Mesendoderm (in vitro differentiated cells): Measurements from ENCODE around the gene TIGD6.

Source experiments
- DNase-seq: peaks from one replicate; pipeline ENCODE4 v3.0.0; 2013
- H2AK5ac ChIP-seq: 2 replicates; pipeline ENCODE4 v1.6.1; 2013; ENCODE audit warnings: low read length, inconsistent platforms
- H2BK120ac ChIP-seq: 2 replicates; pipeline ENCODE4 v1.6.1; 2013; ENCODE audit warnings: low read depth, mild to moderate bottlenecking, low read length, moderate library complexity, mixed read lengths
- H2BK15ac ChIP-seq: replicated peaks from 2 replicates; pipeline ENCODE4 v1.6.1; 2013; ENCODE audit warnings: low read depth, mild to moderate bottlenecking, moderate library complexity
- H2BK5ac ChIP-seq: 2 replicates; pipeline ENCODE4 v1.6.1; 2013; ENCODE audit warnings: low read length, inconsistent platforms
- H3K18ac ChIP-seq: 2 replicates; pipeline ENCODE4 v1.6.1; 2013; ENCODE audit warnings: mild to moderate bottlenecking, low read length, mixed read lengths
- H3K23ac ChIP-seq: one replicate; pipeline ENCODE4 v1.6.1; 2013; ENCODE audit warnings: low read length
- H3K27ac ChIP-seq: 2 replicates; pipeline ENCODE4 v1.5.1; 2013; ENCODE audit warnings: low read depth, mild to moderate bottlenecking, inconsistent platforms, low read length, moderate library complexity
- H3K27me3 ChIP-seq: 2 replicates; pipeline ENCODE4 v1.6.1; 2013; ENCODE audit warnings: low read length, control low read depth, mild to moderate bottlenecking, inconsistent platforms; ENCODE audit not compliant: insufficient read depth, poor library complexity
- H3K36me3 ChIP-seq: 2 replicates; pipeline ENCODE4 v1.6.1; 2013; ENCODE audit warnings: low read length, inconsistent platforms; ENCODE audit not compliant: control insufficient read depth, insufficient read depth
- H3K4ac ChIP-seq: one replicate; pipeline ENCODE4 v1.6.1; 2013; ENCODE audit warnings: low read depth, mild to moderate bottlenecking, low read length, moderate library complexity
- H3K4me1 ChIP-seq: 2 replicates; pipeline ENCODE4 v1.6.1; 2013; ENCODE audit warnings: low read depth, low read length, inconsistent platforms; ENCODE audit not compliant: control insufficient read depth
- H3K4me2 ChIP-seq: 2 replicates; pipeline ENCODE4 v1.6.1; 2013; ENCODE audit warnings: low read length
- H3K4me3 ChIP-seq: 2 replicates; pipeline ENCODE4 v1.5.1; 2013; ENCODE audit warnings: mild to moderate bottlenecking, low read length
- H3K56ac ChIP-seq: one replicate; pipeline ENCODE4 v1.6.1; 2013; ENCODE audit warnings: low read length
- H3K79me1 ChIP-seq: 2 replicates; pipeline ENCODE4 v1.6.1; 2013; ENCODE audit warnings: low read length, inconsistent platforms
- H3K79me2 ChIP-seq: 2 replicates; pipeline ENCODE4 v1.6.1; 2013; ENCODE audit warnings: mild to moderate bottlenecking, low read length; ENCODE audit not compliant: control insufficient read depth, insufficient read depth
- H3K9ac ChIP-seq: 2 replicates; pipeline ENCODE4 v1.6.1; 2013; ENCODE audit warnings: low read length, inconsistent platforms
- H4K5ac ChIP-seq: one replicate; pipeline ENCODE4 v1.6.1; 2013; ENCODE audit warnings: low read length
- H4K8ac ChIP-seq: one replicate; pipeline ENCODE4 v1.6.1; 2013; ENCODE audit warnings: low read depth, mild to moderate bottlenecking, control low read depth, low read length, moderate library complexity
- WGBS: extraction: QIAGEN DNeasy Blood & Tissue Kit; methylation state at CpG from one replicate; pipeline ENCODE4 v1.1.7; 2013; ENCODE audit warnings: low lambda C conversion rate, missing lambda C conversion rate; ENCODE audit not compliant: insufficient coverage; ENCODE audit errors: extremely low coverage; 5-methylcytosine and 5-hydroxymethylcytosine counted together

TIGD6 gene

GRCh38 chr5:149953436-149954121 is 46.9 kb downstream of the TIGD6 start:
- no peak overlapping the region for H4K5ac ChIP-seq
- no peaks in the 10 kb centered on the region for H3K36me3 ChIP-seq
- H3K9ac ChIP-seq, result no peak overlapping the region
- no peak overlapping the region for H4K8ac ChIP-seq
- no peak overlapping the region for H2BK120ac ChIP-seq
- no peak overlapping the region for H3K18ac ChIP-seq
- H3K27me3 ChIP-seq, result no peaks in the 10 kb centered on the region
- H3K79me2 ChIP-seq, result no peaks in the 10 kb centered on the region
- no peak overlapping the region for H3K23ac ChIP-seq
- H3K4me3 ChIP-seq, result no peak overlapping the region
- H2BK15ac ChIP-seq, result no peak overlapping the region
- H3K56ac ChIP-seq, result no peak overlapping the region
- H2BK5ac ChIP-seq, result no peak overlapping the region
- no peak overlapping the region for H2AK5ac ChIP-seq
- H3K4me1 ChIP-seq, result no peaks in the 10 kb centered on the region
- H3K4me2 ChIP-seq, result no peak overlapping the region
- no peak overlapping the region for H3K4ac ChIP-seq
- no peaks in the 10 kb centered on the region for H3K79me1 ChIP-seq
- DNase-seq, result no peak
- H3K27ac ChIP-seq, result no peak overlapping the region
- WGBS, result no CpG with 5 or more reads among the region's 9 CpGs

- no peak overlapping the region for H2BK5ac ChIP-seq
- no peak overlapping the region for H2BK15ac ChIP-seq
- H4K8ac ChIP-seq, result no peak overlapping the region
- H4K5ac ChIP-seq, result no peak overlapping the region
- no CpG with 5 or more reads among the region's 6 CpGs for WGBS
- H2AK5ac ChIP-seq, result no peak overlapping the region
- peak; percentile 43 for DNase-seq
- H3K36me3 ChIP-seq, result no peaks in the 10 kb centered on the region
- no peaks in the 10 kb centered on the region for H3K79me1 ChIP-seq
- no peaks in the 10 kb centered on the region for H3K79me2 ChIP-seq
- no peak overlapping the region for H3K4ac ChIP-seq
- no peak overlapping the region for H3K18ac ChIP-seq
- H2BK120ac ChIP-seq, result no peak overlapping the region
- no peaks in the 10 kb centered on the region for H3K4me1 ChIP-seq
- H3K9ac ChIP-seq, result no peak overlapping the region
- H3K56ac ChIP-seq, result no peak overlapping the region
- no peak overlapping the region for H3K23ac ChIP-seq
- no peak overlapping the region for H3K4me2 ChIP-seq
- no peak overlapping the region for H3K27ac ChIP-seq
- H3K4me3 ChIP-seq, result no peak overlapping the region
- H3K27me3 ChIP-seq, result no peaks in the 10 kb centered on the region
Observed at GRCh38 chr5:149951138-149951749, 49.2 kb downstream of the TIGD6 start.

GRCh38 chr5:149948993-149949392 is 51.5 kb downstream of the TIGD6 start:
- WGBS, result no CpG with 5 or more reads among the region's 5 CpGs
- no peak overlapping the region for H3K23ac ChIP-seq
- H3K18ac ChIP-seq, result no peak overlapping the region
- H4K5ac ChIP-seq, result no peak overlapping the region
- no peaks in the 10 kb centered on the region for H3K79me2 ChIP-seq
- no peak overlapping the region for H3K56ac ChIP-seq
- no peaks in the 10 kb centered on the region for H3K4me1 ChIP-seq
- H3K4me2 ChIP-seq, result no peak overlapping the region
- H2BK5ac ChIP-seq, result no peak overlapping the region
- no peaks in the 10 kb centered on the region for H3K36me3 ChIP-seq
- no peak overlapping the region for H2BK120ac ChIP-seq
- H3K4ac ChIP-seq, result no peak overlapping the region
- no peaks in the 10 kb centered on the region for H3K27me3 ChIP-seq
- no peak overlapping the region for H3K27ac ChIP-seq
- no peak overlapping the region for H2BK15ac ChIP-seq
- no peak overlapping the region for H3K9ac ChIP-seq
- no peak overlapping the region for H2AK5ac ChIP-seq
- no peak overlapping the region for H3K4me3 ChIP-seq
- no peak for DNase-seq
- no peak overlapping the region for H4K8ac ChIP-seq
- H3K79me1 ChIP-seq, result no peaks in the 10 kb centered on the region

- peak overlapping the region; percentile 52 for H3K23ac ChIP-seq
- H3K4me3 ChIP-seq, result no peak overlapping the region
- no CpG with 5 or more reads among the region's 3 CpGs for WGBS
- H3K27me3 ChIP-seq, result no peaks in the 10 kb centered on the region
- H3K4me2 ChIP-seq, result no peak overlapping the region
- no peak overlapping the region for H4K8ac ChIP-seq
- H2BK15ac ChIP-seq, result no peak overlapping the region
- no peak overlapping the region for H2BK120ac ChIP-seq
- H3K4ac ChIP-seq, result no peak overlapping the region
- peaks cover 2% of the 10 kb centered on the region for H3K4me1 ChIP-seq
- no peaks in the 10 kb centered on the region for H3K36me3 ChIP-seq
- H3K27ac ChIP-seq, result no peak overlapping the region
- H3K79me1 ChIP-seq, result no peaks in the 10 kb centered on the region
- H2BK5ac ChIP-seq, result no peak overlapping the region
- H3K18ac ChIP-seq, result no peak overlapping the region
- H3K56ac ChIP-seq, result no peak overlapping the region
- H3K9ac ChIP-seq, result no peak overlapping the region
- DNase-seq, result no peak
- no peaks in the 10 kb centered on the region for H3K79me2 ChIP-seq
- H4K5ac ChIP-seq, result no peak overlapping the region
- H2AK5ac ChIP-seq, result no peak overlapping the region
Observed at GRCh38 chr5:149946118-149946517, 54.3 kb downstream of the TIGD6 start.

GRCh38 chr5:149944666-149945065 is 55.8 kb downstream of the TIGD6 start, which contains the start of gene PDE6A:
PDE6A (minus strand) TSS chr5:149944793; CDS start chr5:149944673, 120 bp downstream.
- Histone ChIP-seq H3K23ac (no peak within 1 kb of the TSS), H3K4ac (no peak within 1 kb of the TSS), H3K79me1 (no peaks in the 10 kb centered on the region), H4K5ac (no peak within 1 kb of the TSS), H3K27ac (no peak within 1 kb of the TSS), H3K4me1 (peaks cover 2% of the 10 kb centered on the region), H3K18ac (no peak within 1 kb of the TSS), H3K9ac (no peak within 1 kb of the TSS), H4K8ac (no peak within 1 kb of the TSS), H2BK15ac (no peak within 1 kb of the TSS), H3K79me2 (no peaks in the 10 kb centered on the region), H3K4me2 (no peak within 1 kb of the TSS), H2AK5ac (no peak within 1 kb of the TSS), H3K27me3 (no peaks in the 10 kb centered on the region), H3K36me3 (no peaks in the 10 kb centered on the region), H2BK5ac (no peak within 1 kb of the TSS), H2BK120ac (no peak within 1 kb of the TSS), H3K4me3 (no peak within 1 kb of the TSS), H3K56ac (no peak within 1 kb of the TSS)
- no peak for DNase-seq
- WGBS, result no CpG with 5 or more reads among the region's 2 CpGs
